ENCODE results near the gene MMD.

MMD gene

DNA sequence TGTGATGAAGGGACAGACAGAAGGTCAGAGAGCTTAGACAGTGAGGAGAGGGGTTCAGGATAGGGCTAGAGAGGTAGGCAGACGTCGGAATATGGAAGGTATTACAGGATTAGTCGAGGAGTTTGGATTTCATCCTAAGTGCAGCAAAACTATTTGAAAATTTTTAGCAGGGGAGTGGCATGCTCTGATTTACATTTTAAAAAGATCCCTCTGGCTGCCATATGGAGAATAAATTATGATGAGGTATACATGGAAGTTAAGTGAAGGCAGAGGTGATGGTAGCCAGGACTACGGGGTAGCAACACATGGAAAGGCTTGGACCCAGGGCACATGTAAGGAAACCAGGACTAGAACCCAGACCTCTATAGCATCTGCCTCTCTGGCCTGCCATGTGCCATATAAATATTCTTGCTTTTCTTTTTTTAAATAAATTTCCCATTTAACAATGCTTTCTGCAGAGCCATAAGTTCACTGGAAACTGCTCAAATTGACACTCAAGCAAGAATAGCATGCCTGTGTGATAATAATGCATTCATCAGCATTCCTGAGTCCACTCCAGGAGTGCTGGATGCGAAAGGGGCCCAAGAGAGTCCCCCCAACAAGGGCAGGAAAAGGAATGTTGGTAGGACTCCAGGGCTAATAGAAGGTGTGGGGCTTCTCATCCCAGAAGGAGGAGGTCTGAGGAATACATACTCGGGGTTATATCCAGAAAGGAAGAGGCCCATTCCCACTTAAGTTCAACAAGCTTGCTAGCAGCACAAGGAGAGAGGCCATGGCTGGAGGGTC lies 78.6 kb downstream of the MMD start:
- Histone ChIP-seq H4K8ac (ENCODE audit: low read length) (no peak overlapping the region), H2AK5ac (ENCODE audit: low read length, severe bottlenecking) (no peak overlapping the region), H3K79me1 (replicated peaks; ENCODE audit: low read length, poor library complexity, severe bottlenecking) (no peaks in the 10 kb centered on the region), H3K23ac (ENCODE audit: low read length in 2 of 2) (no peak overlapping the region), H3K9ac (ENCODE audit: low read length) (no peak overlapping the region), H2BK15ac (ENCODE audit: low read depth, poor library complexity, severe bottlenecking) (no peak overlapping the region), H3K14ac (ENCODE audit: low read length in 2 of 2) (no peak overlapping the region), H3K4me3 (ENCODE audit: insufficient read depth in 1 of 2, low read depth in 1 of 2, low read length in 2 of 2) (no peak overlapping the region), H2BK5ac (ENCODE audit: low read depth, low read length, poor library complexity, severe bottlenecking) (no peak overlapping the region), H2BK120ac (ENCODE audit: low read depth, low read length) (no peak overlapping the region), H3K36me3 (ENCODE audit: control insufficient read depth in 1 of 2, insufficient read depth in 2 of 2, low read depth in 1 of 2, low read length in 2 of 2) (no peaks in the 10 kb centered on the region), H2BK12ac (ENCODE audit: low read length in 2 of 2) (no peak overlapping the region), H2AFZ (ENCODE audit: low read depth, low read length) (no peak overlapping the region), H3K27me3 (ENCODE audit: control insufficient read depth in 1 of 2, insufficient read depth in 1 of 2, low read length in 2 of 2) (peaks cover 14% of the 10 kb centered on the region in 2 experiments), H3K27ac (ENCODE audit: low read length, poor library complexity, severe bottlenecking) (no peak overlapping the region), H3K4me1 (ENCODE audit: control insufficient read depth, insufficient read depth, low read depth, low read length) (no peaks in the 10 kb centered on the region), H3K4me2 (ENCODE audit: low read length, poor library complexity, severe bottlenecking) (no peak overlapping the region), H3K9me3 (ENCODE audit: control insufficient read depth, low read length) (no peaks in the 10 kb centered on the region), H3K18ac (ENCODE audit: low read depth in 1 of 2, low read length in 2 of 2) (no peak overlapping the region), H4K91ac (ENCODE audit: low read length) (no peak overlapping the region), H3K4ac (ENCODE audit: low read depth in 1 of 2, low read length in 2 of 2) (no peak overlapping the region)
- WGBS: 87% methylated on average over 6 of the region's 6 CpGs
- DNase-seq: no peak

Data from mesenchymal stem cell (in vitro differentiated cells and primary cell).